Esophagus muscularis mucosa (tissue), 3 donors: Measurements from ENCODE around the gene RUNX2.

Source experiments
- CTCF ChIP-seq, 3 experiments: fragments of 200-600 bp in 2 of 3; fragments of 450-650 bp in 1 of 3; sonication (generic) in 2 of 3; IDR thresholded peaks; one replicate each; pipeline ENCODE4 v1.5.1; 2017 to 2019; ENCODE audit warnings: antibody characterized with exemption in 3 of 3, mild to moderate bottlenecking in 2 of 3, moderate library complexity in 1 of 3
- POLR2A ChIP-seq: fragments of 450-650 bp; IDR thresholded peaks from one replicate; pipeline ENCODE4 v1.6.1; 2017; ENCODE audit warnings: antibody characterized with exemption, moderate library complexity, mild to moderate bottlenecking, low read depth
- POLR2AphosphoS5 ChIP-seq, 2 donors: sonication (generic); formaldehyde crosslinking; IDR thresholded peaks; one replicate each; pipeline ENCODE4 v1.6.1; 2017; ENCODE audit warnings: antibody characterized with exemption in 2 of 2

- no peak for TF ChIP-seq POLR2A
- peak in 1 of 3 experiments; percentile 13 for TF ChIP-seq CTCF (IDR thresholded peaks at IDR 0.05)
- TF ChIP-seq POLR2AphosphoS5 (IDR thresholded peaks at IDR 0.05): no peak
Observed at GRCh38 chr6:45419571-45420082, 91.5 kb downstream of the RUNX2 start.
